Kidney epithelial cell (primary cell): Measurements from ENCODE around the gene THRAP3. TPM values are rescaled to one million over a fixed set of nuclear protein-coding genes. Genes with fewer than 3 reads are reported as not detected.
"Not testable (repeated sequence)": the region's sequence is repeated elsewhere in the genome, so short reads cannot be mapped to it uniquely, and the experiment has no call there.

Experiments
- DNase-seq: peaks from one replicate; pipeline ENCODE4 v3.0.0-alpha.2; 2010; ENCODE audit warnings: low read depth
- H3K27me3 ChIP-seq: 2 replicates; pipeline ENCODE4 v1.6.0; 2011; ENCODE audit warnings: low read length; ENCODE audit not compliant: control insufficient read depth, insufficient read depth
- H3K36me3 ChIP-seq: 2 replicates; pipeline ENCODE4 v1.5.1; 2011; ENCODE audit warnings: low read length; ENCODE audit not compliant: control insufficient read depth, insufficient read depth
- H3K4me3 ChIP-seq: 2 replicates; pipeline ENCODE4 v1.5.1; 2011; ENCODE audit warnings: low read depth, mild to moderate bottlenecking, control low read depth, low read length
- total RNA-seq: library from RNA; depleted of rRNA; stranded (reverse); fragments of >200 nt; gene quantifications from 2 replicates; pipeline ENCODE4 v1.2.3, GENCODE V29; 2015
- TF ChIP-seq, protein P1 (sequence below): IDR thresholded peaks from 2 replicates; pipeline ENCODE4 v1.5.1; 2011; ENCODE audit warnings: mild to moderate bottlenecking, moderate library complexity, low read length, control low read depth, inconsistent platforms; ENCODE audit not compliant: insufficient read depth, poor library complexity, severe bottlenecking

THRAP3 gene
- total RNA-seq, 1 donor from 2014 or later, result 105 TPM

DNA sequence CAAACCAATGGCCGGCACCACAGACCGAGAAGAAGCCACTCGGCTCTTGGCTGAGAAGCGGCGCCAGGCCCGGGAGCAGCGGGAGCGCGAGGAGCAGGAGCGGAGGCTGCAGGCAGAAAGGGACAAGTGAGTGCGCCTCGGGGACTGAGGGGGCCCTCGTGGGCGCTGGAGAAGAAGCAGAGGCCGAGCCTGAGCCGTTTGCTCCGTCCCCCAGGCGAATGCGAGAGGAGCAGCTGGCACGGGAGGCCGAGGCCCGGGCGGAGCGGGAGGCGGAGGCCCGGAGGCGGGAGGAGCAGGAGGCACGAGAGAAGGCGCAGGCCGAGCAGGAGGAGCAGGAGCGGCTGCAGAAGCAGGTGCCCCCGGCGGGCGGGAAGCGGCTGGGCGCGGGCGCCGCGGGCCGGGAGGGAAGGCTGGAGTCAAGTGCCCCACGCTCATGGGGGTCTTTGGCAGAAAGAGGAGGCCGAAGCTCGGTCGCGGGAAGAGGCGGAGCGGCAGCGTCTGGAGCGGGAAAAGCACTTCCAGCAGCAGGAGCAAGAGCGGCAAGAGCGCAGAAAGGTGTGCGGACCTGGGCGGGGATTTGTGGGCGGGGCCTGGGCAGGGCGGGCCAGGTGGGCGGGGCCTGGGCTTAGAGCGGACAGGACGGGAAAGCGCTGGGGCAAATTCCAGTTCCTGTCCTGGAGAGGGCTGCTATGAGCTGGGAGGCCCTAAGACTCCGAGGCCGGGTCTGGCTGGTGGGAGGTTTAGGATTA is 45.6 kb upstream of the THRAP3 start:
- H3K36me3 ChIP-seq, result peaks cover 7% of the 10 kb centered on the region

GRCh38 chr1:36179220-36179600 is 45.0 kb upstream of the THRAP3 start:
- Histone ChIP-seq H3K4me3 (no peak overlapping the region), H3K36me3 (peaks cover 5% of the 10 kb centered on the region)
- TF ChIP-seq, protein P1, sequence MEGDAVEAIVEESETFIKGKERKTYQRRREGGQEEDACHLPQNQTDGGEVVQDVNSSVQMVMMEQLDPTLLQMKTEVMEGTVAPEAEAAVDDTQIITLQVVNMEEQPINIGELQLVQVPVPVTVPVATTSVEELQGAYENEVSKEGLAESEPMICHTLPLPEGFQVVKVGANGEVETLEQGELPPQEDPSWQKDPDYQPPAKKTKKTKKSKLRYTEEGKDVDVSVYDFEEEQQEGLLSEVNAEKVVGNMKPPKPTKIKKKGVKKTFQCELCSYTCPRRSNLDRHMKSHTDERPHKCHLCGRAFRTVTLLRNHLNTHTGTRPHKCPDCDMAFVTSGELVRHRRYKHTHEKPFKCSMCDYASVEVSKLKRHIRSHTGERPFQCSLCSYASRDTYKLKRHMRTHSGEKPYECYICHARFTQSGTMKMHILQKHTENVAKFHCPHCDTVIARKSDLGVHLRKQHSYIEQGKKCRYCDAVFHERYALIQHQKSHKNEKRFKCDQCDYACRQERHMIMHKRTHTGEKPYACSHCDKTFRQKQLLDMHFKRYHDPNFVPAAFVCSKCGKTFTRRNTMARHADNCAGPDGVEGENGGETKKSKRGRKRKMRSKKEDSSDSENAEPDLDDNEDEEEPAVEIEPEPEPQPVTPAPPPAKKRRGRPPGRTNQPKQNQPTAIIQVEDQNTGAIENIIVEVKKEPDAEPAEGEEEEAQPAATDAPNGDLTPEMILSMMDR, result no peak

More for the DNA sequence above, 45.6 kb upstream of the THRAP3 start:
- TF ChIP-seq, protein P1, result no peak
- no peak for DNase-seq
- no peaks in the 10 kb centered on the region for H3K27me3 ChIP-seq
- no peak overlapping the region for H3K4me3 ChIP-seq

DNA sequence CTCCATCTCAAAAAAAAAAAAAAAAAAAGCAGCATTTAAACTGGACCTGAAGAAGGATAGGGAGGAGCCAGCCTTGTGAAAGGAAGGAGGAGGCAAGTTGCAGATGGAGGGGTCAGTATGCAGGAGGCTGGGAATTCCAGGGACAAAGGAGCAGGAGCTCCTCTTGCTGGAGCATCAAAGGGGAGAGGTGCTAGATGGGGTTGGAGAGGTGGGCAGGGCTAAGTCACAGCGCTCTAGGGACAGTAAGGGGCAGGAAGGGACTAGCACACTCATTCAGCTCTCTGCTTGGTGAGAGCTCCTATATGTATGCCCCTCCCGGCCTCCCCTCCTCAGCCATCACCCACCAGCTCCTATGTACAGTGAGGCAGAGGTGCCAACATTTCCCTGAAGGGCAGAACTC is 41.5 kb upstream of the THRAP3 start:
- TF ChIP-seq, protein P1, result no peak
- H3K4me3 ChIP-seq, result no peak overlapping the region
- H3K36me3 ChIP-seq, result peaks cover 5% of the 10 kb centered on the region
- H3K27me3 ChIP-seq, result no peaks in the 10 kb centered on the region
- DNase-seq, result no peak

More at GRCh38 chr1:36179220-36179600, 45.0 kb upstream of the THRAP3 start:
- H3K27me3 ChIP-seq, result no peaks in the 10 kb centered on the region
- no peak for DNase-seq

DNA sequence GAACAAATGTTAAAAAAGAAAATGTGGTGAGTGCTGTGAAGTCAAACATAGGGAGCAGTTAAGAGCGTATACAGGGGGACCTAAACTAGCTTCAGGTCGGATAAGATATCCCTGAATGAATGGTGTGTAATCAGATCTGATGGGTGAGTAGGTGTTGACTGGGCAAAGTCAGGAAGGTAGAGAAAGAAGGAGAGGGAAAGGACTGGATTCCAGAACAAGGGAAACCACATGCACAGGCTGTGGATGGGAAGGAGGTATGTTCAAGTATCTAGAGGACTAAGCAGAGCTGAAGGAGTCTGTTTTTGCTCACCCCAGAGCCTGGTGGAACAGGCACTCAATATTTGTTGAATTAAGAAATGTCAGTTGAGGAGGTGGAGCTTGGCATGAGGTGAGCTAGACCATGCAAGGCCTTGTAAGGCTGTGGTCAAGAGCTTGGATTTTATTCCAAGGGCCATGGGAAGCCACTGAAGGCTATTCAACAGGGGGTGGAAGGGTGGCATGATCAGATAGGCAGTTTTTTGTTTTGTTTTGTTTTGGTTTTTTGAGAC is 40.9 kb upstream of the THRAP3 start:
- TF ChIP-seq, protein P1, result no peak
- no peak for DNase-seq
- H3K36me3 ChIP-seq, result peaks cover 4% of the 10 kb centered on the region
- H3K4me3 ChIP-seq, result no peak overlapping the region
- no peaks in the 10 kb centered on the region for H3K27me3 ChIP-seq

GRCh38 chr1:36187800-36188593 is 36.2 kb upstream of the THRAP3 start:
- H3K36me3 ChIP-seq, result no peaks in the 10 kb centered on the region
- peak; percentile 44 for DNase-seq
- no peaks in the 10 kb centered on the region for H3K27me3 ChIP-seq
- TF ChIP-seq, protein P1, result peak; percentile 86
- no peak overlapping the region for H3K4me3 ChIP-seq

DNA sequence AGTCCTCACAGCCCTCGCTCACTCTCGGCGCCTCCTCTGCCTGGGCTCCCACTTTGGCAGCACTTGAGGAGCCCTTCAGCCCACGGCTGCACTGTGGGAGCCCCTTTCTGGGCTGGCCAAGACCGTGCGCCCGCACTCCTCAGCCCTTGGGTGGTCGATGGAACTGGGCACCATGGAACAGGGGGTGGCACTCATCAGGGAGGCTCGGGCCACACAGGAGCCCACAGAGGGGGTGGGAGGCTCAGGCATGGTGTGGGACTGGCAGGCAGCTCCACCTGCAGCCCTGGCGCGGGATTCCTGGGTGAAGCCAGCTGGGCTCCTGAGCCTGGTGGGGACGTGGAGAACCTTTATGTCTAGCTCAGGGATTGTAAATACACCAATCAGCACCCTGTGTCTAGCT is 27.4 kb upstream of the THRAP3 start:
- H3K4me3 ChIP-seq, H3K36me3 ChIP-seq, DNase-seq, H3K27me3 ChIP-seq: not testable (repeated sequence)
